Hepatocyte (in vitro differentiated cells): ENCODE results near the gene VWA8. TPM values are rescaled to one million over a fixed set of nuclear protein-coding genes. Genes with fewer than 3 reads are reported as not detected.

Experiments
- DNase-seq: peaks from one replicate; pipeline ENCODE4 v3.0.0-alpha.2; 2016; ENCODE audit warnings: low spot score
- H2AFZ ChIP-seq: fragments of 200-600 bp; sonication (generic); 2 replicates; pipeline ENCODE4 v1.6.0; 2016; ENCODE audit warnings: antibody characterized with exemption, mild to moderate bottlenecking
- H3K27ac ChIP-seq: fragments of 200-600 bp; sonication (generic); 2 replicates; pipeline ENCODE4 v1.5.1; 2016; ENCODE audit warnings: mild to moderate bottlenecking
- H3K27me3 ChIP-seq: fragments of 200-600 bp; sonication (generic); 2 replicates; pipeline ENCODE4 v1.6.1; 2016
- H3K36me3 ChIP-seq: fragments of 200-600 bp; sonication (generic); replicated peaks from 2 replicates; pipeline ENCODE4 v1.5.1; 2016; ENCODE audit warnings: low read depth; ENCODE audit not compliant: insufficient read depth
- H3K4me1 ChIP-seq: fragments of 200-600 bp; sonication (generic); 2 replicates; pipeline ENCODE4 v1.5.1; 2016; ENCODE audit warnings: mild to moderate bottlenecking, moderate library complexity; ENCODE audit not compliant: insufficient read depth
- H3K4me2 ChIP-seq: fragments of 200-600 bp; sonication (generic); 2 replicates; pipeline ENCODE4 v1.6.0; 2016
- H3K4me3 ChIP-seq: fragments of 200-600 bp; sonication (generic); 2 replicates; pipeline ENCODE4 v1.5.1; 2016; ENCODE audit warnings: mild to moderate bottlenecking
- H3K79me2 ChIP-seq: fragments of 200-600 bp; sonication (generic); 2 replicates; pipeline ENCODE4 v1.6.0; 2017; ENCODE audit warnings: mild to moderate bottlenecking
- H3K9me2 ChIP-seq: fragments of 200-600 bp; sonication (generic); replicated peaks from 2 replicates; pipeline ENCODE4 v1.6.0; 2017; ENCODE audit warnings: mild to moderate bottlenecking; ENCODE audit not compliant: insufficient read depth
- H3K9me3 ChIP-seq: fragments of 200-600 bp; sonication (generic); 2 replicates; pipeline ENCODE4 v1.5.1; 2016; ENCODE audit warnings: low read depth, mild to moderate bottlenecking
- H4K20me1 ChIP-seq: fragments of 200-600 bp; sonication (generic); 2 replicates; pipeline ENCODE4 v1.6.0; 2016; ENCODE audit warnings: mild to moderate bottlenecking; ENCODE audit not compliant: insufficient read depth, poor library complexity, severe bottlenecking
- CTCF ChIP-seq: fragments of 200-600 bp; sonication (generic); IDR thresholded peaks from 2 replicates; pipeline ENCODE4 v1.5.1; 2016; ENCODE audit warnings: antibody characterized with exemption, mild to moderate bottlenecking; ENCODE audit not compliant: poor library complexity
- EZH2 ChIP-seq: fragments of 200-600 bp; sonication (generic); IDR thresholded peaks from 2 replicates; pipeline ENCODE4 v1.6.1; 2016; ENCODE audit warnings: antibody characterized with exemption, mild to moderate bottlenecking, borderline replicate concordance
- EZH2phosphoT487 ChIP-seq: fragments of 200-600 bp; sonication (generic); IDR thresholded peaks from one replicate; pipeline ENCODE4 v1.6.1; 2018; ENCODE audit warnings: antibody characterized with exemption, mild to moderate bottlenecking, low read depth, moderate library complexity; ENCODE audit not compliant: unreplicated experiment, severe bottlenecking
- WGBS: methylation state at CpG from one replicate; pipeline ENCODE4 v1.1.6; 2016; ENCODE audit warnings: low lambda C conversion rate; ENCODE audit errors: missing lambda C conversion rate; 5-methylcytosine and 5-hydroxymethylcytosine counted together
- polyA plus RNA-seq: library from polyadenylated mRNA; unstranded; fragments of >200 nt; fragmentation: Nextera tagmentation; extraction: Ambion mirVana; gene quantifications from 2 replicates; pipeline ENCODE4 v1.2.1, GENCODE V29; 2016
- total RNA-seq: library from RNA; depleted of rRNA; stranded (reverse); fragments of >200 nt; gene quantifications from 2 replicates; pipeline ENCODE4 v1.2.3, GENCODE V29; 2014

The VWA8 gene
- 19.5 and 26.6 TPM in 2 replicates for total RNA-seq
- polyA plus RNA-seq: 3.3 and 4.9 TPM in 2 replicates

- Histone ChIP-seq H3K4me1 (peaks cover 5% of the 10 kb centered on the region), H3K27me3 (no peaks in the 10 kb centered on the region), H3K36me3 (no peaks in the 10 kb centered on the region), H3K27ac (peak within 1 kb of the TSS; percentile 94), H4K20me1 (no peaks in the 10 kb centered on the region), H2AFZ (peak within 1 kb of the TSS; percentile 98), H3K4me3 (peak within 1 kb of the TSS; percentile 73), H3K9me2 (no peaks in the 10 kb centered on the region), H3K9me3 (no peaks in the 10 kb centered on the region), H3K4me2 (peak within 1 kb of the TSS; percentile 88), H3K79me2 (peaks cover 44% of the 10 kb centered on the region)
- 4% methylated on average over 37 of the region's 83 CpGs for WGBS
- peak; percentile 88 for DNase-seq
- TF ChIP-seq EZH2phosphoT487 (no peak), CTCF (no peak), EZH2 (no peak)
Measured at GRCh38 chr13:41960637-41961465, at the start of gene VWA8. Gene VWA8, minus strand, starts transcription at chr13:41961109. Its CDS starts 94 bp downstream, at chr13:41961015.

DNA sequence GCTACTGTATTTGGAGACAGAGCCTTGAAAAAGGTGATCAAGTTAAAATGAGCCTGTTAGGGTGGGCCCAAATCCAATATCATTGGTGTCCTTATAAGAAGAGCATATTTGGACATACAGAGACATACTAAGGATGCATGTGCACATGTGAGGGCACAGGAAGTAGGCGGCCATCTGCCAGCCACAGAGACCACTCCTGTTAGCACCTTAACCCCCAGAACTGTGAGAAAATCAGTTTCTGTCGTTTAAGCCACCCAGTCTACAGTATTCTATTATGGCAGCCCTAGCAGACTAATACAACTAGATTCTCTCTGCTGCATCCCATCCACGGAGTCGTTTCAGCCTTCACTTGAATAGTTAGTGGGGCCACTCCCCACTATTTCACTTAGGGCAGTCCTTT, 48.1 kb upstream of the VWA8 start:
- Histone ChIP-seq H3K4me1 (no peaks in the 10 kb centered on the region), H3K79me2 (no peaks in the 10 kb centered on the region), H3K27ac (no peak overlapping the region), H4K20me1 (no peaks in the 10 kb centered on the region), H3K9me2 (no peaks in the 10 kb centered on the region), H3K27me3 (no peaks in the 10 kb centered on the region), H3K9me3 (no peaks in the 10 kb centered on the region), H3K36me3 (no peaks in the 10 kb centered on the region), H3K4me3 (no peak overlapping the region), H2AFZ (no peak overlapping the region), H3K4me2 (no peak overlapping the region)
- DNase-seq: no peak
- 91% methylated on average over 4 of the region's 4 CpGs for WGBS
- TF ChIP-seq EZH2 (no peak), EZH2phosphoT487 (no peak), CTCF (no peak)

- Histone ChIP-seq H3K4me1 (no peaks in the 10 kb centered on the region), H3K27me3 (no peaks in the 10 kb centered on the region), H3K9me3 (no peaks in the 10 kb centered on the region), H3K79me2 (no peaks in the 10 kb centered on the region), H3K4me2 (no peak overlapping the region), H4K20me1 (no peaks in the 10 kb centered on the region), H3K36me3 (no peaks in the 10 kb centered on the region), H2AFZ (no peak overlapping the region), H3K9me2 (no peaks in the 10 kb centered on the region), H3K27ac (no peak overlapping the region), H3K4me3 (no peak overlapping the region)
- 70% methylated on average over 1 of the region's 1 CpG for WGBS
- DNase-seq: no peak
- TF ChIP-seq CTCF (no peak), EZH2 (no peak), EZH2phosphoT487 (no peak)
Measured at GRCh38 chr13:42007844-42008243, 46.9 kb upstream of the VWA8 start.
